CD1c-positive myeloid dendritic cell (primary cell): ENCODE results near the gene KLHL26.

Experiments
- DNase-seq: peaks from one replicate; pipeline ENCODE4 v3.0.0-alpha.2; 2016; ENCODE audit errors: extremely low spot score

The KLHL26 gene

DNA sequence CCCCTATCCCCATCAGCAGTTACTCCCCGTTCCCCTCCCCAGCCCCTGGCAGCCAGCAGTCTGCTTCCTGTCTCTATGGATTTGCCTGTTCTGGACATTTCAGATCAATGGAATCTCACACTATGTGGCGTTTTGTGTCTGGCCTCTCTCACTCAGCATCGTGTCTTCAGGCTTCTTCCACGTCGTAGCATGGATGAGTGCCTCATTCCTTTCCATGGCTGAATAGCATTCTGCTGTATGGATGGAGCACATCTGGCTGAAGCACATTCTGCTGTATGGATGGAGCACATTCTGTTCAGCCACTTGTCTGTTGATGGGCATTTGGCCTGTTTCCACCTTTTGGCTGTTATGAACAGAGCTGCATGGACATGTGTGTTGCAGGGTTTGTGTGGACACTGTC, 76.2 kb downstream of the KLHL26 start:
- DNase-seq: no peak

GRCh38 chr19:18713550-18714117, 76.8 kb downstream of the KLHL26 start:
- no peak for DNase-seq

DNA sequence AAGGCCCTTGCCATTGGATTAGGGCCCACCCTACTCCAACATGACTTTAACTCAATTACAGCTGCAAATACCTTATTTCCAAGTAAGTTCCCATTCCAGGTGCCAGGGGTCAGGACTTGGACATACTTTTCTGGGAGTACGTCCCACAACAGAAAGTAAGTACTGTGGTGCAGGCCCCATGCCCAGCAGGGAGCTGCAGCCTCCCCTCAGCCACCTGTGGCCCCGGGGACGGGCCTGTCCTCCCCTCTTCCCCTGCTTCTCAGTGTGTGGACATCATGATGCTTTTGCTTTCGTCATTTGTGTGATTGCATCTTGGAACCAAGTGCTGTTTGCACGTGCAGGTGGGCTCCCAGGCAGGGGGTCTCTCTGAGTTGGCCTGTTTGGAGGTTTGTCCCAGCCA, 78.6 kb downstream of the KLHL26 start:
- DNase-seq: no peak

DNA sequence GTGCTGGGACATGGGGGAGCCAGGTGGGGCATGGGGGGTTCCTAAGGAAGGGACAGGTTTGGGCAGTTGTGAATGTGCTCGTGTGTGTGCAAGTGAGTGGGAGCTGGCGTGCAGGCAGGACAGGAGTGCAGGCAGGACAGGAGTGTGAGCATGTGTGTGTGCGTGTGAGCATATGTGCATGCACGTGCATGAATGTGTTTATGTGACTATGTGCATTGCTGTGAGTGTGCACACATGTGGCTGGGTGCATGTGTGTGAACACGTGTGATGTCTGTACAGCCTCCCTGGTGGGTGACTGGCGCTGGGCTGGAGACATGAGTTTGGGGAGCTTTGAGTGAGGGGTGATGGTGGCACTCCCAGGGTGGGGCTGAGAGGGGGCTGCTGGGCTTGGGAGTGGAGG, 80.0 kb downstream of the KLHL26 start:
- no peak for DNase-seq

- no peak for DNase-seq
Observed at GRCh38 chr19:18717601-18718000, 80.8 kb downstream of the KLHL26 start.

GRCh38 chr19:18718015-18718526, 81.2 kb downstream of the KLHL26 start:
- DNase-seq: no peak

- DNase-seq: no peak
Observed at GRCh38 chr19:18718846-18719458, 82.1 kb downstream of the KLHL26 start.

GRCh38 chr19:18719541-18719940, 82.7 kb downstream of the KLHL26 start:
- no peak for DNase-seq
